CD4-positive, CD25-positive, alpha-beta regulatory T cell (primary cell): ENCODE data around the gene ZNF428. TPM values are rescaled to one million over a fixed set of nuclear protein-coding genes. Genes with fewer than 3 reads are reported as not detected.
A peak's percentile ranks its signal among the peaks of the same experiment; 100 is the strongest.

ENCODE experiments used
- ATAC-seq, 2 donors: fragments of 150-1000 bp; cut with Tn5 transposase; one replicate each; pipeline ENCODE4 v1.10.0; 2021; ENCODE audit warnings: low read depth in 2 of 2, moderate number of reproducible peaks in 2 of 2, moderate library complexity in 1 of 2
- DNase-seq, 3 donors: peaks; one replicate each; pipeline versions ENCODE4 v3.0.0 to v3.0.0-alpha.2; 2012 to 2022; ENCODE audit warnings: mixed read lengths in 1 of 3
- H3K27ac ChIP-seq: one replicate; pipeline ENCODE4 v1.7.0; 2013; ENCODE audit warnings: mild to moderate bottlenecking, low read length; ENCODE audit not compliant: insufficient read depth, poor library complexity, severe bottlenecking
- H3K27me3 ChIP-seq: one replicate; pipeline ENCODE4 v1.7.0; 2013; ENCODE audit warnings: low read length; ENCODE audit not compliant: control insufficient read depth, insufficient read depth
- H3K36me3 ChIP-seq: one replicate; pipeline ENCODE4 v1.7.0; 2013; ENCODE audit warnings: mild to moderate bottlenecking, low read length, moderate library complexity; ENCODE audit not compliant: control insufficient read depth, insufficient read depth
- H3K4me1 ChIP-seq: 2 replicates; pipeline ENCODE4 v1.7.0; 2013; ENCODE audit warnings: mild to moderate bottlenecking, low read length; ENCODE audit not compliant: insufficient read depth, control insufficient read depth, poor library complexity, severe bottlenecking
- H3K4me3 ChIP-seq: one replicate; pipeline ENCODE4 v1.7.0; 2013; ENCODE audit warnings: low read depth, mild to moderate bottlenecking, low read length, moderate library complexity
- H3K9me3 ChIP-seq, 2 experiments: 1 replicate in 1 of 2; 2 replicates in 1 of 2; pipeline ENCODE4 v1.7.0; 2013; ENCODE audit warnings: low read length in 2 of 2, mild to moderate bottlenecking in 1 of 2, moderate library complexity in 1 of 2; ENCODE audit not compliant: control insufficient read depth in 2 of 2
- H3K27ac Mint-ChIP-seq, 3 donors: one replicate each; pipeline ENCODE4 v1.8.0; 2020 to 2022; ENCODE audit warnings: mild to moderate bottlenecking in 3 of 3, mixed read lengths in 3 of 3, moderate library complexity in 2 of 3
- H3K27me3 Mint-ChIP-seq: one replicate; pipeline ENCODE4 v1.8.0; 2022; ENCODE audit warnings: mild to moderate bottlenecking, mixed read lengths
- H3K36me3 Mint-ChIP-seq: one replicate; pipeline ENCODE4 v1.8.0; 2020; ENCODE audit warnings: mixed read lengths
- H3K4me1 Mint-ChIP-seq, 4 donors: one replicate each; pipeline ENCODE4 v1.8.0; 2020 to 2022; ENCODE audit warnings: mixed read lengths in 4 of 4, mild to moderate bottlenecking in 1 of 4
- H3K4me3 Mint-ChIP-seq, 4 donors: one replicate each; pipeline ENCODE4 v1.8.0; 2020 to 2022; ENCODE audit warnings: mild to moderate bottlenecking in 4 of 4, mixed read lengths in 4 of 4, moderate library complexity in 3 of 4
- H3K9me3 Mint-ChIP-seq, 7 donors: one replicate each; pipeline ENCODE4 v1.8.0; 2020 to 2022; ENCODE audit warnings: mixed read lengths in 7 of 7, mild to moderate bottlenecking in 3 of 7, moderate library complexity in 2 of 7
- polyA plus RNA-seq, 4 donors: library from polyadenylated mRNA; unstranded; fragments of 300-500 nt; fragmentation: Illumina TruSeq; gene quantifications; one replicate each; pipeline ENCODE4 v1.2.3, GENCODE V29; 2021
- total RNA-seq: library from RNA; stranded (reverse); gene quantifications from one replicate; pipeline ENCODE4 v1.2.3, GENCODE V29; 2022

The ZNF428 gene
- total and polyA plus RNA-seq, 5 donors from 2014 or later: 12.6 to 26.6 (median 14.4) TPM

DNA sequence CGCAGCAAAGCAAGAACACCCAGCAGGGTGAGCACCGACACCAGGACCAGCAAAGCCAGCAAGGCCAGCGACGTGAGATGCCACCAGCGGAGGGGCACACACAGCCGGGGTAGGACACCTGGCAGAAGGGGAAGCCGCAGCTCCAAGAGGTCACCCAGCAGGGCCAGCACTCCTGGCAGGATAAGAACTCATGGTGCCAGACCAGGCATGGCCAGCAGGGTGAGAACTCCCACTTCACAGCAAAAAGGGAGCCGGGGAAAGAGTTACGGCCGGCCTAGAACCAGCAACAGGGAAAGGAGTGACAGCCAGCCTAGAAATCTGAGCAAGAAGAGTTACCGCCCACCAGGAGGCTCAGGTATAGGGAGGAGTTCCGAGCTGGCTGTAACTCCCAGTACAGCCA, 7.1 kb downstream of the ZNF428 start:
- Mint-ChIP-seq H3K9me3 (no peaks in the 10 kb centered on the region), H3K27ac (peak overlapping the region in 1 of 3 donors; percentile 9), H3K27me3 (no peaks in the 10 kb centered on the region), H3K4me3 (no peak overlapping the region), H3K4me1 (peaks cover 8 to 33% (median 23%) of the 10 kb centered on the region in 4 donors), H3K36me3 (peaks cover 17% of the 10 kb centered on the region)
- no peaks in the 10 kb centered on the region for H3K4me1 ChIP-seq
- H3K27ac ChIP-seq: no peak overlapping the region
- no peaks in the 10 kb centered on the region for H3K9me3 ChIP-seq
- ATAC-seq: no peak
- H3K27me3 ChIP-seq: no peaks in the 10 kb centered on the region
- DNase-seq: no peak
- H3K36me3 ChIP-seq: peaks cover 25% of the 10 kb centered on the region
- H3K4me3 ChIP-seq: no peak overlapping the region

- H3K9me3 ChIP-seq: no peaks in the 10 kb centered on the region
- Mint-ChIP-seq H3K27ac (peak within 1 kb of the TSS in 2 of 3 donors; percentile 9 to 46), H3K4me1 (peaks cover 8 to 28% (median 21%) of the 10 kb centered on the region in 4 donors), H3K36me3 (peaks cover 17% of the 10 kb centered on the region), H3K9me3 (no peaks in the 10 kb centered on the region), H3K27me3 (no peaks in the 10 kb centered on the region), H3K4me3 (no peak within 1 kb of the TSS)
- no peak within 1 kb of the TSS for H3K27ac ChIP-seq
- DNase-seq: no peak
- peaks cover 25% of the 10 kb centered on the region for H3K36me3 ChIP-seq
- H3K4me1 ChIP-seq: no peaks in the 10 kb centered on the region
- no peaks in the 10 kb centered on the region for H3K27me3 ChIP-seq
- H3K4me3 ChIP-seq: no peak within 1 kb of the TSS
- no peak for ATAC-seq
Measured at GRCh38 chr19:43611788-43612187, 7.6 kb downstream of the ZNF428 start, which contains the start of gene SRRM5. Gene SRRM5, plus strand, starts transcription at chr19:43612088. Its CDS starts 34 bp downstream, at chr19:43612122.

GRCh38 chr19:43610493-43610892, 8.9 kb downstream of the ZNF428 start:
- Mint-ChIP-seq H3K27ac (peak overlapping the region in 2 of 3 donors; percentile 62 to 76), H3K36me3 (peaks cover 17% of the 10 kb centered on the region), H3K27me3 (no peaks in the 10 kb centered on the region), H3K4me1 (peaks cover 8 to 20% (median 16%) of the 10 kb centered on the region in 4 donors), H3K4me3 (no peak overlapping the region), H3K9me3 (no peaks in the 10 kb centered on the region)
- H3K9me3 ChIP-seq: no peaks in the 10 kb centered on the region
- no peak overlapping the region for H3K4me3 ChIP-seq
- no peak overlapping the region for H3K27ac ChIP-seq
- DNase-seq (no peak), ATAC-seq (no peak)
- H3K4me1 ChIP-seq: no peaks in the 10 kb centered on the region
- H3K36me3 ChIP-seq: peaks cover 25% of the 10 kb centered on the region
- H3K27me3 ChIP-seq: no peaks in the 10 kb centered on the region

DNA sequence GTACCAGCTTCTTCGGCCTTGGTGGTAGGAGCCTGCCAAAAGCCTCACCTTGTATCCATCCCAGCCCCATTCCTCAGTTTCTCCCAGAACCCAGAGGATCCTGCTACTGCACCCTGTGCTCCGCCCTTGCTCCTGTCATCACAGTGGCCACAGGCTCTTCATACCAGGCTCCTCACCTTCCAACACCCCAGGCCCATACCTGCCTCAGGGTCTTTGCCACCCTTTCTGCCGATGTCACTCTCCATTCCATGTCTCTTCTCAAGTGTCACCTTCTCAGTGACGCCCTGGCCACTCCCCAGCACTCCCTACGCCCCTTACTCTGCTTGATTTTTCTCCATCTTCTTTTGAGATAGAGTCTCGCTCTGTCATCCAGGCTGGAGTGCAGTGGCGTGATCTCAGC, 9.6 kb downstream of the ZNF428 start:
- Histone ChIP-seq H3K27ac (no peak overlapping the region), H3K9me3 (no peaks in the 10 kb centered on the region), H3K27me3 (no peaks in the 10 kb centered on the region), H3K4me1 (no peaks in the 10 kb centered on the region), H3K4me3 (no peak overlapping the region), H3K36me3 (peaks cover 25% of the 10 kb centered on the region)
- no peak for ATAC-seq
- H3K27me3 Mint-ChIP-seq: no peaks in the 10 kb centered on the region
- no peak for DNase-seq
- H3K4me3 Mint-ChIP-seq: no peak overlapping the region
- no peaks in the 10 kb centered on the region for H3K9me3 Mint-ChIP-seq
- H3K4me1 Mint-ChIP-seq: peaks cover 8 to 19% (median 15%) of the 10 kb centered on the region in 4 donors
- H3K36me3 Mint-ChIP-seq: peaks cover 17% of the 10 kb centered on the region
- H3K27ac Mint-ChIP-seq: peak overlapping the region in 1 of 3 donors; percentile 62

- Mint-ChIP-seq H3K9me3 (no peaks in the 10 kb centered on the region), H3K4me1 (peaks cover 5 to 15% (median 9%) of the 10 kb centered on the region in 4 donors), H3K4me3 (no peak overlapping the region), H3K27me3 (no peaks in the 10 kb centered on the region), H3K27ac (no peak overlapping the region), H3K36me3 (peaks cover 14% of the 10 kb centered on the region)
- ATAC-seq (no peak), DNase-seq (no peak)
- no peak overlapping the region for H3K4me3 ChIP-seq
- H3K27ac ChIP-seq: no peak overlapping the region
- no peaks in the 10 kb centered on the region for H3K9me3 ChIP-seq
- peaks cover 17% of the 10 kb centered on the region for H3K36me3 ChIP-seq
- H3K4me1 ChIP-seq: no peaks in the 10 kb centered on the region
- H3K27me3 ChIP-seq: no peaks in the 10 kb centered on the region
Measured at GRCh38 chr19:43607238-43608205, 11.9 kb downstream of the ZNF428 start.

DNA sequence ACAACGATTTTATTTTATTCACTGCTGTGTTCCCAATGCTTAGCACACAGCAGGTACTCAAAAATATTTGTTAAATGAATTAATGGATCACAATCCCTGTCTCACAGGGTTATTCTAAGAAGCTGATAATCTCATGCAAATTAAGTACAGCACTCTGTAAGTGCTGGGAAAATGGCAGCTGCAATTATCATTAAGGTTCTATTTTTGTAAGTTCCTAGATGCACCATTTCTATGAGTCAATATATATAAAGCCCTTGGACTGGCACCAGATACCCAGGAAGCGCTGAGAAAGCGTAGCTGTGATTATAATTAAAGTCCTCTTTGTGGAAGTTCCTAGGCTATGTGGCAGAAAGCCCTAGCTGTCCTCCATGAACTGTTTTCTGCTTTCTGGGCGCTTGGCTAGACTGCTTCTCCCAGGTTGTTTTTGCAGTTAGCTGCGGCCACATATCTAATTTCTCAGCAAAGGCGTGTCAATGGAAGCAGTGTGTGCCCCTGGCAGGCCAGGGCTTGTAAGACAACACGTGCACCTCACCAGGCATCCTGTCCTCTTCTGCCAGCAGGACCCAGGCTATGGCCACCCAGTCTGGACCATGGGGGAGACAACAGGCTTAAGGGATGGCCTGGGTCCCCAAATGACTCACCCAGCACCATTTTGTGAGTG, 12.7 kb downstream of the ZNF428 start:
- H3K4me1 ChIP-seq: no peaks in the 10 kb centered on the region
- Mint-ChIP-seq H3K27me3 (no peaks in the 10 kb centered on the region), H3K27ac (peak overlapping the region in 2 of 3 donors; percentile 29 to 69), H3K36me3 (peaks cover 10% of the 10 kb centered on the region), H3K4me3 (no peak overlapping the region), H3K9me3 (no peaks in the 10 kb centered on the region), H3K4me1 (peaks cover 0 to 11% (median 7%) of the 10 kb centered on the region in 4 donors)
- no peak for ATAC-seq
- no peak overlapping the region for H3K4me3 ChIP-seq
- H3K9me3 ChIP-seq: no peaks in the 10 kb centered on the region
- no peaks in the 10 kb centered on the region for H3K27me3 ChIP-seq
- H3K36me3 ChIP-seq: peaks cover 10% of the 10 kb centered on the region
- DNase-seq: no peak
- H3K27ac ChIP-seq: no peak overlapping the region

- no peak overlapping the region for H3K4me3 ChIP-seq
- ATAC-seq (no peak), DNase-seq (no peak)
- H3K4me1 Mint-ChIP-seq: peaks cover 0 to 14% (median 7%) of the 10 kb centered on the region in 4 donors
- H3K4me3 Mint-ChIP-seq: no peak overlapping the region
- H3K9me3 ChIP-seq: no peaks in the 10 kb centered on the region
- peak overlapping the region in 1 of 3 donors; percentile 81 for H3K27ac Mint-ChIP-seq
- no peaks in the 10 kb centered on the region for H3K27me3 ChIP-seq
- no peak overlapping the region for H3K27ac ChIP-seq
- H3K36me3 Mint-ChIP-seq: peaks cover 10% of the 10 kb centered on the region
- H3K36me3 ChIP-seq: peaks cover 16% of the 10 kb centered on the region
- H3K27me3 Mint-ChIP-seq: no peaks in the 10 kb centered on the region
- H3K4me1 ChIP-seq: no peaks in the 10 kb centered on the region
- H3K9me3 Mint-ChIP-seq: no peaks in the 10 kb centered on the region
Measured at GRCh38 chr19:43605875-43606568, 13.4 kb downstream of the ZNF428 start.
